A549 treated with DMSO at 1 μM for 4 hours (cell line): ENCODE data around the gene FAM107A. TPM values are rescaled to one million over a fixed set of nuclear protein-coding genes. Genes with fewer than 3 reads are reported as not detected.

Experiments
- total RNA-seq: library from RNA; stranded (reverse); fragments of 200-300 nt; extraction: Qiagen RNA extraction; gene quantifications from 5 replicates; pipeline ENCODE4 v1.2.3, GENCODE V29; 2022; ENCODE audit warnings: low read depth

FAM107A gene
- not detected in 5 replicates for total RNA-seq

GRCh38 chr3:58577269-58577821, at the start of gene FAM107A:
FAM107A (minus strand) TSS chr3:58577391; CDS start chr3:58569860, 7,531 bp downstream.

GRCh38 chr3:58536501-58537411, 40.4 kb downstream of the FAM107A start, which contains the start of gene ACOX2:
ACOX2 (minus strand) TSS chr3:58537190; CDS start chr3:58535106, 2,084 bp downstream.

Other genes starting within 250 kb of the FAM107A start
- gene PXK, start 244.5 kb downstream of the FAM107A start, total RNA-seq: 5.4 to 7.8 TPM (median 6.3 TPM) in 5 replicates
- gene PDHB, start 143.6 kb downstream of the FAM107A start, total RNA-seq: 57.9 to 68.2 TPM (median 64.1 TPM) in 5 replicates
- gene KCTD6, start 85.3 kb downstream of the FAM107A start, total RNA-seq: 7.0 to 10.1 TPM (median 10.0 TPM) in 5 replicates
- gene ACOX2, start 40.2 kb downstream of the FAM107A start, total RNA-seq: 7.8 to 11.7 TPM (median 10.8 TPM) in 5 replicates
- gene FAM3D, start 89.4 kb upstream of the FAM107A start, total RNA-seq: not detected in 5 replicates